Activated CD4-positive, alpha-beta memory T cell treated with anti-CD3 and anti-CD28 coated beads, Interleukin-2, amount 10 ng/mL, durations not matched to agents 7 days and 5 days (primary cell): ENCODE data around the gene KLF16. TPM values are rescaled to one million over a fixed set of nuclear protein-coding genes. Genes with fewer than 3 reads are reported as not detected.
A peak's percentile ranks its signal among the peaks of the same experiment; 100 is the strongest.
"Not testable (repeated sequence)": the region's sequence is repeated elsewhere in the genome, so short reads cannot be mapped to it uniquely, and the experiment has no call there.

Source experiments
- CTCF ChIA-PET: fragments of 350-600 bp; sonication (Branson Sonifier 250); formaldehyde crosslinking; loops from one replicate; lab custom pipeline; 2021; ENCODE audit warnings: antibody characterized with exemption, inconsistent platforms; lab: Charles Lee
- POLR2A ChIA-PET: fragments of 350-600 bp; sonication (Branson Sonifier 250); formaldehyde crosslinking; loops from one replicate; lab custom pipeline; 2021; ENCODE audit warnings: antibody characterized with exemption; lab: Charles Lee
- DNase-seq: peaks from one replicate; pipeline ENCODE4 v3.0.0-alpha.2; 2020
- H3K27ac Mint-ChIP-seq: one replicate; pipeline ENCODE4 v1.8.0; 2021; ENCODE audit warnings: mild to moderate bottlenecking, mixed read lengths
- H3K27me3 Mint-ChIP-seq: one replicate; pipeline ENCODE4 v1.8.0; 2021; ENCODE audit warnings: mixed read lengths
- H3K36me3 Mint-ChIP-seq: one replicate; pipeline ENCODE4 v1.8.0; 2021; ENCODE audit warnings: low read depth, mixed read lengths
- H3K4me1 Mint-ChIP-seq: one replicate; pipeline ENCODE4 v1.8.0; 2021; ENCODE audit warnings: mixed read lengths
- H3K4me3 Mint-ChIP-seq: one replicate; pipeline ENCODE4 v1.8.0; 2021; ENCODE audit warnings: mild to moderate bottlenecking, mixed read lengths
- H3K9me3 Mint-ChIP-seq: one replicate; pipeline ENCODE4 v1.8.0; 2021; ENCODE audit warnings: mixed read lengths
- total RNA-seq, 2 experiments: library from RNA; stranded (reverse); gene quantifications; one replicate each; pipeline ENCODE4 v1.2.3, GENCODE V29; 2021

The KLF16 gene
- total RNA-seq, 2 experiments from 2014 or later: 24.6 to 25.7 TPM

DNA sequence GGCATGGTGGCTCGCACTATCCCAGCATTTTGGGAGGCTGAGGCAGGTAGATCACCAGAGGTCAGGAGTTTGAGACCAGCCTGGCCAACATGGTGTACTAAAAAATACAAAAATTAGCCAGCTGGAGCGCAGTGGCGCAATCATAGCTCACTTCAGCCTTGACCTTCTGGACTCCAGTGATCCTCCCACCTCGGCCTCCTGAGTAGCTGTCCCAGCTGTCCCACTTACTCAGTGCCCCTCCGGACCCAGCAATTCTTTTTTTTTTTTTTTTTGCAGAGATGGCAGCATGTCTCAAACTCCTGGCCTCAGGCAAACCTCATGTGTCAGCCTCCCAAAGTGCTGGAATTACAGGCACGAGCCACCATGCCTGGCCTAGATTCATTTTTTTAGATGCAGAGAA, 39.5 kb upstream of the KLF16 start:
- CTCF ChIA-PET: interaction anchor here (0.6 to 2.7 kb wide), 5 partner anchors 8 to 42 kb away, joined by 3 to 7 read pairs (median 4); no protein-coding TSS in a partner anchor
- Mint-ChIP-seq H3K27me3 (no peaks in the 10 kb centered on the region), H3K9me3 (no peaks in the 10 kb centered on the region), H3K4me1 (peaks cover 41% of the 10 kb centered on the region), H3K36me3 (peaks cover 5% of the 10 kb centered on the region), H3K4me3 (peak overlapping the region; percentile 21), H3K27ac (peak overlapping the region; percentile 67)
- DNase-seq: no peak
- POLR2A ChIA-PET: interaction anchor here (1.0 to 2.1 kb wide), 5 partner anchors 8 to 139 kb away, joined by 3 to 8 read pairs (median 5); partner anchors contain the start of gene ABHD17A

- CTCF ChIA-PET: interaction anchor here (0.6 to 2.7 kb wide), 4 partner anchors 29 to 311 kb away, joined by 3 to 7 read pairs (median 4); no protein-coding TSS in a partner anchor
- no peak overlapping the region for H3K4me3 Mint-ChIP-seq
- peaks cover 5% of the 10 kb centered on the region for H3K36me3 Mint-ChIP-seq
- H3K27me3 Mint-ChIP-seq: no peaks in the 10 kb centered on the region
- peaks cover 45% of the 10 kb centered on the region for H3K4me1 Mint-ChIP-seq
- DNase-seq: no peak
- no peaks in the 10 kb centered on the region for H3K9me3 Mint-ChIP-seq
- no peak overlapping the region for H3K27ac Mint-ChIP-seq
- POLR2A ChIA-PET: interaction anchor here (0.9 to 2.1 kb wide), 3 partner anchors 17 to 140 kb away, joined by 4 to 5 read pairs (median 4); partner anchors contain the start of gene ABHD17A
Observed at GRCh38 chr19:1901940-1902404, 38.6 kb upstream of the KLF16 start.

DNA sequence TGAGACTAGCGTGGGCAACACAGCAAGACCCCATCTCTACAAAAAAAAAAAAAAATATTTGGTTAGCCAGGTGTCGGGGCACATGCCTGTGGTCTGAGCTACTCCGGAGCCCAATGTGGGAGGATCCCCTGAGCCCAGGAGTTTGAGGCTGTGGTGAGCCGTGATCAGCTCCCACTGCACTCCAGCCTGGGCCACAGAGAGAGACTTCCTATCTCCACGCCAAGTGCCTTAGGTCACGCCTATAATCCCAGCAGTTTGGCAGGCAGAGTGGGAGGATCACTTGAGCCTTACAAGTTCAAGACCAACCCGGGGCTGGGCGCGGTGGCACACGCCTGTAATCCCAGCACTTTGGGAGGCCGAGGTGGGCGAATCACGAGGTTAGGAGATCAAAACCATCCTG, 33.1 kb upstream of the KLF16 start:
- no peaks in the 10 kb centered on the region for H3K27me3 Mint-ChIP-seq
- peak overlapping the region; percentile 100 for H3K27ac Mint-ChIP-seq
- H3K9me3 Mint-ChIP-seq: no peaks in the 10 kb centered on the region
- no peak for DNase-seq
- H3K4me1 Mint-ChIP-seq: peaks cover 50% of the 10 kb centered on the region
- CTCF ChIA-PET: interaction anchor here (1.0 to 4.6 kb wide), 9 partner anchors 10 to 155 kb away, joined by 3 to 22 read pairs (median 7); no protein-coding TSS in a partner anchor
- no peaks in the 10 kb centered on the region for H3K36me3 Mint-ChIP-seq
- POLR2A ChIA-PET: interaction anchor here (0.7 to 6.3 kb wide), 16 partner anchors 9 to 627 kb away, joined by 3 to 111 read pairs (median 9); partner anchors contain the start of genes ABHD17A, ADAT3, CIRBP and KLF16
- H3K4me3 Mint-ChIP-seq: peak overlapping the region; percentile 86

DNA sequence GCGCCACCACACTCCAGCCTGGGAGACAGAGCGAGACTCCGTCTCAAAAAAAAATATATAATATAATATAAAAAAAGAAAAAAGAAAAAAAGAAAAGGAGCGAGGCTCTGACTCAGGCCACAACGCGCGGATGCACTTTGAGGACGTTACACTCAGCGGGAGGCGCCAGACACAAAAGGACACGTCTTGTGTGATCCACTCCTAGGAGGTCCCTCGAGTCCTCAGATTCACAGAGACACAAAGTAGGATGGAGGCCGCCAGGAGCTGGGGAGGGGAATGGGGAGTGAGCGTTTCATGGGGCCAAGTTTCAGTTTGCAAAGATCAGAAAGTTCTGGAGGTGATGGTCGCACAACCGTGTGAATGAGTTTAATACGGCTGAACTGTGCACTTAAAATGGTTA, 30.4 kb upstream of the KLF16 start:
- no peaks in the 10 kb centered on the region for H3K36me3 Mint-ChIP-seq
- ChIA-PET CTCF (interaction anchor here (1.0 to 4.6 kb wide), 2 partner anchors 8 to 29 kb away, joined by 3 to 22 read pairs; no protein-coding TSS in a partner anchor), POLR2A (interaction anchor here (6.3 kb wide), 1 partner anchor 19 kb away, joined by 74 read pairs; no protein-coding TSS in a partner anchor)
- H3K4me1 Mint-ChIP-seq: peaks cover 51% of the 10 kb centered on the region
- no peaks in the 10 kb centered on the region for H3K27me3 Mint-ChIP-seq
- no peak for DNase-seq
- H3K9me3 Mint-ChIP-seq: no peaks in the 10 kb centered on the region
- no peak overlapping the region for H3K4me3 Mint-ChIP-seq
- H3K27ac Mint-ChIP-seq: no peak overlapping the region

DNA sequence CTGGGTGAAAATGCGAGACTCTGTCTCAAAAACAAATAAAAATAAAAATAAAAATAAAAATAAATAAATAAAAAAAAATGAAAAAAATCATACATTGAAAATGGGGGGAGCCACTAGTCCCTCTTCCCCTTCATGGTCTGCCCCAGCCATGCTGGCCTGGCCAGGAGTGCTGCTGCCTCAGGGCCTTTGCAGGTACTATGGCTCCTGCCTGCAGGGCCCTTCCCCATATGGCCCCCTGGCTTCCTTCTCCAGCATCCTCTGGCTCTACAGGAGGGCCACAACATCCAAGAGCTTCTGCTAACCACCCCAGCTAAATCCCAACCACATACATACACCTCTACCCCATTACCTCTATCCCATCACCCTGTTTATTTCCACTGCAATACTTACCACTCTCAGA, 26.5 kb upstream of the KLF16 start:
- Mint-ChIP-seq H3K27me3 (no peaks in the 10 kb centered on the region), H3K36me3 (no peaks in the 10 kb centered on the region), H3K4me1 (peaks cover 31% of the 10 kb centered on the region), H3K27ac (peak overlapping the region; percentile 27), H3K4me3 (no peak overlapping the region), H3K9me3 (no peaks in the 10 kb centered on the region)
- POLR2A ChIA-PET: no interaction called here
- CTCF ChIA-PET: no interaction called here
- DNase-seq: no peak

DNA sequence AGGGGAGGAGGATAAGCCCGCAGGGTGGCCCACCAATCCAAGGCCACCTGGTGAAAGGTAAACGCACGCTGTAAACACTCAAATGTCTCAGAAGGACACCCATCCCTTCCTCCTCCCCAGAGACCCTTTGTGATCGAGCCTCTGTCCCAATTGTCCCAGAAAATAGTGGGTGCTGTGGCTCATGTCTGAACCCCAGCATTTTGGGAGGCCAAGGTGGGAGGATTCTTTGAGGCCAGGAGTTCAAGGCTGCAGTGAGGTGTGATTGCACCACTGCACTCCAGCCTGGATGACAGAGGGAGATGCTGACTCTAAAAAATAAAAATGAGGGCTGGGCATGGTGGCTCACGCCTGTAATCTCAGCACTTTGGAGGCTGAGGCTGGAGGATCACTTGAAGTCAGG, 25.0 kb upstream of the KLF16 start:
- Mint-ChIP-seq H3K9me3 (no peaks in the 10 kb centered on the region), H3K27me3 (no peaks in the 10 kb centered on the region), H3K36me3 (peaks cover 15% of the 10 kb centered on the region), H3K4me1 (peaks cover 29% of the 10 kb centered on the region), H3K27ac (no peak overlapping the region), H3K4me3 (no peak overlapping the region)
- ChIA-PET POLR2A (interaction anchor here (1.8 to 6.6 kb wide), 2 partner anchors 9 to 13 kb away, joined by 7 to 47 read pairs; no protein-coding TSS in a partner anchor), CTCF (no interaction called here)
- no peak for DNase-seq

DNA sequence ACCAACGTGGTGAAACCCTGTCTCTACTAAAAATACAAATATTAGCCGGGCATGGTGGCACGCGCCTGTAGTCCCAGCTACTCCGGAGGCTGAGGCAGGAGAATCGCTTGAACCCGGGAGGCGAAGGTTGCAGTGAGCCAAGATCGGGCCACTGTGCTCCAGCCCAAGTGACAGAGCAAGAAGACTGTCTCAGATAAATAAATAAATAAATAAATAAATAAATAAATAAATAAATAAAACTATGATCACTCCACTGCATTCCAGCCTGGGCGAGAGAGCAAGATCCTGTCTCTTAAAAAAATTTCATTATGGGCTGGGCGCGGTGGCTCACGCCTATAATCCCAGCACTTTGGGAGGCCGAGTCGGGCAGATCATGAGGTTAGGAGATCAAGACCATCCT, 23.0 kb upstream of the KLF16 start:
- H3K27ac Mint-ChIP-seq, H3K4me3 Mint-ChIP-seq, H3K9me3 Mint-ChIP-seq, H3K27me3 Mint-ChIP-seq, DNase-seq: not testable (repeated sequence)
- peaks cover 29% of the 10 kb centered on the region for H3K36me3 Mint-ChIP-seq
- peaks cover 37% of the 10 kb centered on the region for H3K4me1 Mint-ChIP-seq
- ChIA-PET POLR2A (interaction anchor here (5.6 to 6.6 kb wide), 2 partner anchors 10 to 11 kb away, joined by 47 to 111 read pairs; no protein-coding TSS in a partner anchor), CTCF (interaction anchor here (0.8 to 2.0 kb wide), 4 partner anchors 8 to 22 kb away, joined by 3 to 7 read pairs (median 4); no protein-coding TSS in a partner anchor)

- not testable (repeated sequence) for H3K9me3 Mint-ChIP-seq, H3K27me3 Mint-ChIP-seq
- ChIA-PET CTCF (interaction anchor here (0.6 to 2.0 kb wide), 7 partner anchors 9 to 619 kb away, joined by 3 to 7 read pairs (median 3); no protein-coding TSS in a partner anchor), POLR2A (interaction anchor here (1.3 to 6.6 kb wide), 7 partner anchors 11 to 38 kb away, joined by 5 to 111 read pairs (median 11); partner anchors contain the start of genes ADAT3 and SCAMP4)
- peak within 1 kb of the TSS; percentile 98 for H3K4me3 Mint-ChIP-seq
- H3K4me1 Mint-ChIP-seq: peaks cover 40% of the 10 kb centered on the region
- H3K27ac Mint-ChIP-seq: peak within 1 kb of the TSS; percentile 97
- DNase-seq: peak; percentile 97
- H3K36me3 Mint-ChIP-seq: peaks cover 32% of the 10 kb centered on the region
Observed at GRCh38 chr19:1885398-1886119, 22.2 kb upstream of the KLF16 start, which contains the start of gene ABHD17A. TSS of gene ABHD17A (minus strand) at chr19:1885496. CDS start at chr19:1881566, 3,930 bp downstream.

DNA sequence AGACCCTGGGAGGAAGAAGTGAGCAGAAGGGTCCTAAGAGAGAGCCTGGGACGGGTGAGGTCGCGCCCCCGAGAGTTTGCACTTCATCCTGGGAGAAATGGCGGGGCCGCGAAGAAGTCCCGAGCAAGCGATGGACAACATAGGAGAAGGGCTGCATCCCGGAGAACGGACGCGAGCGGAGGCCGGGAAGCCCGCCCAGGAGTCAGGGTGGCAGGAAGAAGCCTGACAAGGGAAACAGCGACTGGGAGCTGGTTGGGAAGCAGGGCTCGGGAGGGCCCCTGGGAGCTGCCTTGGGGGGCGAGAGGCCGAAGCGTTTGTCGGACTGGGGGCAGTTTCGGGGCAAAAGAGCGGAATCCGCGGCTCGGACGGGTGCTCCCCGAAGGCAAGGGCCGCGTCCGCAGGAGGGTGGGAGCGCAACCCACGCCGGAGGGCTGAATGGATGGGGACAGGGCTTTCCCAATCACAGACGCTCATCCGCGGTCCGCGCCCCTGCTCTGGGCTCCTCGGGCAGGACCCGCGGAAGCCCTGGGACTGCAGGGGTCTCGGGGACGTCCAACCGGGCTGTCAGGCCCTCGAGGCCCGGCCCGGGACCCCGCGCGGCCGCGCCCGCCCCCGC, 21.4 kb upstream of the KLF16 start:
- peak overlapping the region; percentile 97 for H3K27ac Mint-ChIP-seq
- H3K27me3 Mint-ChIP-seq: no peaks in the 10 kb centered on the region
- peak overlapping the region; percentile 98 for H3K4me3 Mint-ChIP-seq
- ChIA-PET POLR2A (interaction anchor here (0.6 to 6.6 kb wide), 10 partner anchors 8 to 39 kb away, joined by 3 to 111 read pairs (median 7); partner anchors contain the start of genes ADAT3 and SCAMP4), CTCF (interaction anchor here (0.6 to 2.2 kb wide), 6 partner anchors 10 to 618 kb away, joined by 3 to 9 read pairs (median 4); no protein-coding TSS in a partner anchor)
- no peak for DNase-seq
- H3K4me1 Mint-ChIP-seq: peaks cover 41% of the 10 kb centered on the region
- H3K36me3 Mint-ChIP-seq: peaks cover 32% of the 10 kb centered on the region
- H3K9me3 Mint-ChIP-seq: no peaks in the 10 kb centered on the region

DNA sequence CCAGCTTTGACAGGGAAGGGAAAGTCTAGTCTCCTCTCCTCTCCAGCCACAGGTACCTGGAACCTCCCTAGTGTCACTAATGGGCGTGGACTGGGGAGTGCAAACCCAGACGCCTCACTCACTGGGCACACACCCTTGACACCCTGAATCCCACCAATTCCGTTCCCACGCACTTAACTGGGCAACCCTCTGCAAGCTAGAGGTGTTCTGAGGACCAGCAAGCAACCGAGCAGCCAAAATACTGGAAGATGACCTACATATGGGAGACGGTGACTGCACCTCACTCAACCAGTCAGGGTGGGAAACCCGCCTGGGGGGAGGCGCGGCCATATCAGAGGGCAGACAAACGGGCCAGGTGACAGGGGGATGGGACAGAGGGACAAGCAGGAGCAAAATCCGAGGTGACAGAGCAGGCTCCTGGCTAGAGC, 20.9 kb upstream of the KLF16 start:
- no peaks in the 10 kb centered on the region for H3K9me3 Mint-ChIP-seq
- peak overlapping the region; percentile 97 for H3K27ac Mint-ChIP-seq
- H3K36me3 Mint-ChIP-seq: peaks cover 32% of the 10 kb centered on the region
- CTCF ChIA-PET: interaction anchor here (2.0 to 2.2 kb wide), 2 partner anchors 13 to 20 kb away, joined by 7 to 9 read pairs; no protein-coding TSS in a partner anchor
- H3K4me3 Mint-ChIP-seq: peak overlapping the region; percentile 98
- H3K4me1 Mint-ChIP-seq: peaks cover 41% of the 10 kb centered on the region
- POLR2A ChIA-PET: interaction anchor here (0.6 to 6.6 kb wide), 12 partner anchors 9 to 39 kb away, joined by 3 to 111 read pairs (median 6); partner anchors contain the start of genes ADAT3 and SCAMP4
- H3K27me3 Mint-ChIP-seq: no peaks in the 10 kb centered on the region
- peak; percentile 51 for DNase-seq

- H3K9me3 Mint-ChIP-seq: no peaks in the 10 kb centered on the region
- peak overlapping the region; percentile 97 for H3K27ac Mint-ChIP-seq
- no peaks in the 10 kb centered on the region for H3K27me3 Mint-ChIP-seq
- H3K4me1 Mint-ChIP-seq: peaks cover 41% of the 10 kb centered on the region
- ChIA-PET CTCF (interaction anchor here (2.2 kb wide), 1 partner anchor 19 kb away, joined by 9 read pairs; no protein-coding TSS in a partner anchor), POLR2A (interaction anchor here (0.6 to 6.6 kb wide), 11 partner anchors 8 to 40 kb away, joined by 3 to 111 read pairs (median 6); partner anchors contain the start of genes ADAT3 and SCAMP4)
- no peak for DNase-seq
- H3K4me3 Mint-ChIP-seq: peak overlapping the region; percentile 98
- H3K36me3 Mint-ChIP-seq: peaks cover 32% of the 10 kb centered on the region
Observed at GRCh38 chr19:1883784-1884183, 20.4 kb upstream of the KLF16 start.
